Fibroblast of pulmonary artery (primary cell): ENCODE results near the gene ARRB2.

Source experiments
- DNase-seq: peaks from one replicate; pipeline ENCODE4 v3.0.0-alpha.2; 2010; ENCODE audit warnings: low read depth
- H3K4me3 ChIP-seq: replicated peaks from 2 replicates; pipeline ENCODE4 v1.5.1; 2011; ENCODE audit warnings: low read depth, mild to moderate bottlenecking, control low read depth, low read length, moderate library complexity
- CTCF ChIP-seq: IDR thresholded peaks from 2 replicates; pipeline ENCODE4 v1.5.1; 2011; ENCODE audit warnings: mild to moderate bottlenecking, control low read depth, low read length, inconsistent platforms; ENCODE audit errors: missing control alignments

ARRB2 gene

DNA sequence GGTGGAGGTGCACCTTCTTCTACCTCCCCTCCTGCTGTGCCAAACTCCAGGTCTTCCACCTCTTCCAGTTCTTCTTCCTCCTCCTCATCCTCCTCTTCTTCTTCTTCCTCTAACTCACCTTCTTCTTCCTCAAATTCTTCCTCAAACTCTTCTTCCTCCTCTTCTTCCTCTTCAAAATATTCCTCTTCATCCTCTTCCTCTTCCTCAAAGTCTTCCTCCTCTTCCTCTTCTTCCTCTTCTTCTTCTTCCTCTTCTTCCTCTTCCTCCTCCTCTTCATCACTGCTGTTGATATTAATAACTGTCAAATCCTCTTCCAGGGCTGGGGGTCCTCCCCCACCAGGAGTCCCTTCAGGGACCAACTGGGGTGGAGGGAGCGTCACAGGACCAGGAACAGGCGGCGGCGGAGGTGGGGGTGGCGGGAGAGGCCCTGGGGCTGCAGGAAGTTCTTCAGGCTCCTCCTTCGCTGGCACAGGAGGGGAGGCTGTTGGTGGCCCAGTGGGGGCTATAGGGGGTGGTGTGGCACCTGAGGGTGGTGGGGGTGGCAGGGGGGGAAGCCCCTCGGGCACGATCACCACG lies 38.3 kb upstream of the ARRB2 start:
- no peak overlapping the region for H3K4me3 ChIP-seq
- DNase-seq, result no peak
- TF ChIP-seq CTCF, result no peak

- no peak for DNase-seq
- no peak for TF ChIP-seq CTCF
- H3K4me3 ChIP-seq, result no peak overlapping the region
These were observed 37.7 kb upstream of the ARRB2 start for GRCh38 chr17:4672751-4673150.

DNA sequence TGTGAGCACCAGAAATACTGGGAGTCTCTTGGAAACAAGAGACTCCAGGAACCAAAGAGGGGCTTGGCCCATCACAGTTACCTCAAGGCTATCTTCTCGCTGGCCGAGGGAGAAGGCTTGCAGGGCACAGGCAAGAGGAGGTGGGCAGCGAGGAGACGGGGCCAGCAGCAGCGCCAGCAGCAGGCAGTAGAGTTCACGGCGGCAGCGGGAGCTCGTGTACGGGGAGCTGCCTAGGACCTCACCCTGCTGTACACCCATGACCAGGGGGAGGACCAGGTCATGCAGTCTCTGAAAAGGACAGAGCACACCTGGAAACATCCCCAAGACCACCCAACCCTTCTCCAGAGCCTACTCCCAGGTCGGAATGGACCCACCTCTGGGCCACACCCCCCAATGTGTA lies 37.3 kb upstream of the ARRB2 start:
- no peak overlapping the region for H3K4me3 ChIP-seq
- no peak for TF ChIP-seq CTCF
- no peak for DNase-seq

DNA sequence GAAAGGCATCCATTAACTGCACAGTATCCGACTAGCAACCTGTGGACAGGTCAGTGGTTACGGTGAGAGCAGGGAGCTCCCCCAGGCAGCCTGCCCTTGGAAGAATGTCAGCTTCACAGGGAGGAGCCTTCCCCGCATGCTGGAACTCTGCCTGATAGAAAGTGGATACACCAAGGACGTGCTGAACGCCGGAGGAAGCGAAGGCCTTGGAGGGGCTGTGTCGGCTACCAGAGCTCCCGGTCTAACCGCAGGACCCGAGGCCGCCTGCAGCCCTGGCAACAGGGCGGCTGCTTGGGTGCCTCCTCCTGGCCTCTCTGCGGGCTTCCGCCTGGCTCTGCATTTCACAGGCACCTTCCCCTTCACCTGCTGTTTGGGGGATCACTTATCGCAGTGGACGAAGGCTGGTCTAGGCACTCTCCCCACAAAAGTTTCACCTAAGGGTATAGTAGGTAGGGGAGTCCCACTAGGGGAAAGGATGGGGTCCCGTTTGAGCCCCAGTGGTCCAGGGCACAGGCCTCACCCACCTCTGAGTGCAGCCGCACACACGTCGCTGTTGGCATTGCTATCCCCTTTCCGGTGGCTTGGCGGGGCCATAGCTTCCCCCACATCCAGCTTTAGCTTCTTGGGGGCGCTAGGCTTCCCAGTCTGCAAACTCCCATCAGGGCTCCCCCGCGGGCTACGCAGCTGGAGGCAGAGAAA lies 36.3 kb upstream of the ARRB2 start:
- no peak for DNase-seq
- H3K4me3 ChIP-seq, result no peak overlapping the region
- no peak for TF ChIP-seq CTCF

- H3K4me3 ChIP-seq, result no peak overlapping the region
- TF ChIP-seq CTCF, result no peak
- no peak for DNase-seq
These were observed 35.8 kb upstream of the ARRB2 start for GRCh38 chr17:4674685-4674998.

DNA sequence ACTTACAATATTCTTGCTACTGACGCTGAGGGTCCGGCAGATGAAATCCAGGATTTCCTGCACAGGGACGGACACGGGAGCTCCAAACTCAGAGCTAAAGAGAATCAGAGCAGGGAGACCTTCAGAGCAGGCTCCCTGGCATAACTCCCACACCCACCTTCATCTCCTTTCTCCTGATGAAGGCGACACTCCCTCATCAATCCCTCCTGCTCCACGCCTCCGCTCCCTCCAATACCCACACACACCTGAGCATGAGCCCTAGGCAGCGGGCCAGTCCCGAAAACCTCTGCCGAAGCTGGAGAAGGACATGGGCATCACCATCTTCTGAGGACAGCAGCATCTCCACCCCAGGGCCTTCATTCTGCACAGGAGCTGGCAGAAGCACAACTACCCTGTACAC lies 34.6 kb upstream of the ARRB2 start:
- TF ChIP-seq CTCF, result no peak

GRCh38 chr17:4676791-4677190 lies 33.6 kb upstream of the ARRB2 start:
- no peak overlapping the region for H3K4me3 ChIP-seq
- no peak for TF ChIP-seq CTCF
- DNase-seq, result no peak

More for the DNA sequence above, 34.6 kb upstream of the ARRB2 start:
- no peak overlapping the region for H3K4me3 ChIP-seq
- DNase-seq, result no peak
